TTC549 (cell line): Measurements from ENCODE around the gene TIMM22.
A peak's percentile ranks its signal among the peaks of the same experiment; 100 is the strongest.
"Not testable (repeated sequence)": the region's sequence is repeated elsewhere in the genome, so short reads cannot be mapped to it uniquely, and the experiment has no call there.

ENCODE experiments used
- FAIRE-seq: peaks from 2 replicates; lab custom pipeline; 2012; peaks lifted over from hg19 to GRCh38; lab: Jason Lieb, UNC

TIMM22 gene

GRCh38 chr17:996554-997344 is at the start of gene TIMM22:
Gene TIMM22, plus strand, starts transcription at chr17:997129. Its CDS starts 14 bp downstream, at chr17:997143.
- peak; percentile 26 for FAIRE-seq

GRCh38 chr17:948284-948852 is 48.6 kb upstream of the TIMM22 start:
- FAIRE-seq: no peak

DNA sequence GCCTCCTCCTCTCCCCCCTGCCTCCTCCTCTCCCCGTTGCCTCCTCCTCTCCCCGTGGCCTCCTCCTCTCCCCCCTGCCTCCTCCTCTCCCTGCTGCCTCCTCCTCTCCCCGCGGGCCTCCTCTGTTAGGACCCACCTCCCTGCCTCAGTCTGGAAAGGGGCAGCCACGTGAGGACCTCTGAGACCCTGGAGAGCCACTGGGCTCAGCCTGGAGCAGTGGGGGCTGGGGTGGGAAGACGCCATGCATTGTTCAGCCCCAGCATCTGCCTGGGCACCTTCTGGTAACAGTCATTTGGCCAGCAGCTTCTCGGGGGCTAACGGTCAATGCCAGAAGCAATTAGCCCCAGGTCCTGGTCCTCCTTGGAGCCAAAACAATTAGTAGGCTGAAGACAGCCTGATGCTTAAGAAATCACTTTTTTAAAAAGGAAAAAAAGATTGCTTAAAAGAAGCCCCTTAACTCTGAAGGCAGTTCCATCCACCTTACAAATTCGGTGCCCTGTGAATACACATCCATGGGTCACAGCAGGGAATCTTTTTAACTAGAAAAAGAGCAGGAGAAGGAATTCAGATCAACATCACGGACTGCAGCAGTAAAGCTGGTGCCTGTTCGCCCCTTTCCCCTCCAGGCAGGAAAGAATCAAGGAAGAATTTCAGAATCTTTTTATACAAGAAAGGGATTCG is 47.2 kb upstream of the TIMM22 start:
- no peak for FAIRE-seq

DNA sequence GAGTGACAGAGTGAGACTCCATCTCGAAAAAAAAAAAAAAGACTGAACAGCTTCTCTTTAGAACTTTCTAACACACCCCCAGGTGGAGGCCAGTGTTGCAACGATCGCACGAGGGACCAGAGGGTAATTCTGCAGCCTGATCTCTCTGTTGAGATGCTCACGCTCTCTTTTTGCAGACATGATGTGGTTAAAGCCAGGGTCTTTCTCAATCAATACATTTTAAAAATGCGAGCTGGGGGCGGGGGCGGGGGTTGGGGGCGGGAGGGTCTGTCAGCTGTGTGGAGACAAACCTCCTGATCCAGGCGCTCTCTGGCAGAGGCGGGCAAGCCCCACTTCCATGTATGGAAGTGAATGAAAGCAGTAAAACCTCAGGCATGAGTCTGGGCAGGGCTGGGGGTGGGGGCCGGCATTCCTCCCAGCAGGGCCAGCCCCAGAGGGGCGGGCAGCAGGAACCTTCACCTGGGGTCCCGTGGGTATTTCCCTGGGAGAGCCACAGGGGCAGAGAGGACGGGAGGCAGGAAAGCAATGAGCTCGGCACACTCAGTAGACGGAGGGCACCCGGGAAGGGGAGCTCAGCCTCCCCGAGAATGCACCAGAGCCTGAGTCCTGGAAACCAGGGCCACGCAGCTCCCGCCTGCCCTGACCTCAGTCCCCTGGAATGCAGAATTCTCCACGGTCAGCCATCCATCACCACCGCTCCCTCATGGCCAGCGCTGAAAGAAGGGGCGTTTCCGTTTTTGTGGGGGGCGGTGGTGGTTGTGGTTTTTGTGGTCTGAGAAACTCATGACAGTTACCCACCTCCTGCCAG is 45.4 kb upstream of the TIMM22 start:
- no peak for FAIRE-seq

DNA sequence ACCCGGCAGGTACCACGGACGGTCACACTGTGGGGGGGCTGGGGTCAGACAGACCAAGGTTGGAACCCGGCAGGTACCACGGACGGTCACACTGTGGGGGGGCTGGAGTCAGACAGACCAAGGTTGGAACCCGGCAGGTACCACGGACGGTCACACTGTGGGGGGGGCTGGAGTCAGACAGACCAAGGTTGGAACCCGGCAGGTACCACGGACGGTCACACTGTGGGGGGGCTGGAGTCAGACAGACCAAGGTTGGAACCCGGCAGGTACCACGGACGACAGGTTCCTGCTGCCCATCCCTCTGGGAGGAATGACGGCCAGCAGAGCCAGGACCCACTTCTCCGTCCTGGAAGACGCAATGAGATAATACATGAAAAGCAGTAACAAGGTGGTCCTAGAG is 44.3 kb upstream of the TIMM22 start:
- not testable (repeated sequence) for FAIRE-seq

DNA sequence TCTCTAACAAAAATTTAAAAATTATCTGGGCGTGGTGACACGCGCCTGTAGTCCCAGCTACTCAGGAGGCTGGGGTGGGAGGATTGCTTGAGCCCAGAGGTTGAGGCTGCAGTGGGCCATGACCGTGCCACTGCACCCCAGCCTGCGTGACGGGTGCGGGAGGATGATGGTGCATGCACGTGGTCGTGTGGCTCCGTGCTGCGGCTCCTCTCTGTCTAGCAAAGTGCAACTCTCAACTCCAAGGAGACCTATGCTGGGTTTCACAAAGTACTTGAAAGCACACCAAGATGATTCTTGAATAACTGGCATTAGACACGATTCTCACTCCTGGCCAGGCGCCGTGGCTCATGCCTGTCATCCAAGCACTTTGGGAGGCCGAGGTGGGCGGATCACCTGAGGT is 43.2 kb upstream of the TIMM22 start:
- FAIRE-seq: no peak

- FAIRE-seq: no peak
Observed at GRCh38 chr17:954431-955164, 42.3 kb upstream of the TIMM22 start.

GRCh38 chr17:956905-957304 is 40.0 kb upstream of the TIMM22 start:
- no peak for FAIRE-seq

DNA sequence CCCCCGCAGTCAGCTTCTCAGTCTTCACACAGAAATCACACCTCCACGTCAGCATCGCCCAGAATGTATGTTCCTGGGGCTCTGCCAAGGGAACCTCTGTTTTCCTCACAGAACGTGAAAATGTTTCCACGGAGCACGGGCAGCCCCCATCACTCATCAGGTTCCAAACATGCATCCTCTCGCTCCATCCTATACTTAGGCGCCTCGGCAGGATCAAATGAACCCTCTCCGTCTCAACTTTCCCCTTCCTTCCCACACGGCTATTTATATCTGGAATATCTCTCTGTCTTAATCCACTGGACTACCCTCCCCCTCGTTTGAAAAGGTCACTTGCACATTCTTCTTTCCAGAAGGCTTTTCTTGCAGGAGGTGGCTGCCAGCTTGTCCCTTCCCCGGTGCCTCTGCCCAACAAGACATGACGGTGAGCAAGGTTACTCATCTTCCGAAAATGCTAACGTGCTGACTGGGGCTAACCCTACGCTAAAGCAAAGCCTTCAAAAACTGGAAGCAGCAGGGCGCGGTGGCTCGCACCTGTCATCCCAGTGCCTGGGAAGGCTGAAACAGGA is 39.0 kb upstream of the TIMM22 start:
- FAIRE-seq: no peak

DNA sequence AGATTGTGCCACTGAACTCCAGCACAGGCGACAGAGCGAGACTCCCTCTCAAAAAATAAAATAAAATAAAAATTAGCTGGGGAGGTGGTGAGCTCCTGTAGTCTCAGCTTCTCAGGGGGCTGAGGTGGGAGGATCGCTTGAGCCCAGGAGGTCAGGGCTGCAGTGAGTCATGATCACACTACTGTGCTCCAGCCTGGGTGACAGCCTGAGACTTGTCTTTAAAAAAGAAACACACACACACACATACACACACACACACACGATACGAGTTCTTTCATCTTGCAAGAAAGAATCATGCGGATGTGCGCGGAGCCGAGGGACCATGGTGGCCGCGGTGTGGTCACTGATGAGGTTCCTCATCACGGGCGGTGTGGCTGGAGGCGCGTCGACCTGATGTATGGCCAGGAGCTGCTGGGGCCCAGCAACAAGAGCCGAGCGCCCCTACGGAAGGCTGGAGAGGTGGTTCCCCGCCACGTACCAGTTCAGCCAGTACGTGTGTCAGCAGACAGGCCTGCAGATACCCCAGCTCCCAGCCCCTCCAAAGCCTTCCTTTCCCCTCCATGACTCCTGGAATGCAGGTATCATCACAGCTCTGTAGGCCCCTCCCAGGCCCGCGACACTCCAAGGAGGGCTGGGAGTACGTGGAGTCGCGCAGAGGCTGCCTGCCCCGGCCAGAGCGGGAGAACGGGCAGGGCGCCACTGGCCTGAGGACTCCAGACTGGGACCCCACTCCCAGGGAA is 38.0 kb upstream of the TIMM22 start:
- FAIRE-seq: no peak

GRCh38 chr17:962166-962565 is 34.8 kb upstream of the TIMM22 start:
- no peak for FAIRE-seq

- FAIRE-seq: no peak
Observed at GRCh38 chr17:962670-963069, 34.3 kb upstream of the TIMM22 start.

DNA sequence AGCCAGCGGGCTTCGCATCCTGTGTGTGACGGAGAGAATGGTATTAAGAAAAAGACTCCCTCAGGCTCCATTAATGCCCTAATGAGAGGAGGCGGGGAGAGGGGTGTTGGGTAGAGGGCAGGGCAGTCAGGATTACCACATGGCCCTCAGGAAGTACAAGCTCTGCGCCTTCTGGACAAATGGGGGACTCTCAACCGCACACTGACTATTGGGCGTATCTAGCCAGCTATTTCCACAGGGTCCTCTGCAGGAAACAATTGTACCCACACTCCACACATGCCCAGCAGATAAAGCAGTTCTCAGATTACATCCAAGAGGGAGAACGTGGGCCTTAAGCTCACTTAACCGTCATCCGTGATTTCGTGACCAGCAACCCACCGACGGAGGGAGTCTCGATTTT is 32.1 kb upstream of the TIMM22 start:
- no peak for FAIRE-seq

GRCh38 chr17:965311-965989 is 31.5 kb upstream of the TIMM22 start:
- no peak for FAIRE-seq

- no peak for FAIRE-seq
Observed at GRCh38 chr17:967122-967521, 29.8 kb upstream of the TIMM22 start.

DNA sequence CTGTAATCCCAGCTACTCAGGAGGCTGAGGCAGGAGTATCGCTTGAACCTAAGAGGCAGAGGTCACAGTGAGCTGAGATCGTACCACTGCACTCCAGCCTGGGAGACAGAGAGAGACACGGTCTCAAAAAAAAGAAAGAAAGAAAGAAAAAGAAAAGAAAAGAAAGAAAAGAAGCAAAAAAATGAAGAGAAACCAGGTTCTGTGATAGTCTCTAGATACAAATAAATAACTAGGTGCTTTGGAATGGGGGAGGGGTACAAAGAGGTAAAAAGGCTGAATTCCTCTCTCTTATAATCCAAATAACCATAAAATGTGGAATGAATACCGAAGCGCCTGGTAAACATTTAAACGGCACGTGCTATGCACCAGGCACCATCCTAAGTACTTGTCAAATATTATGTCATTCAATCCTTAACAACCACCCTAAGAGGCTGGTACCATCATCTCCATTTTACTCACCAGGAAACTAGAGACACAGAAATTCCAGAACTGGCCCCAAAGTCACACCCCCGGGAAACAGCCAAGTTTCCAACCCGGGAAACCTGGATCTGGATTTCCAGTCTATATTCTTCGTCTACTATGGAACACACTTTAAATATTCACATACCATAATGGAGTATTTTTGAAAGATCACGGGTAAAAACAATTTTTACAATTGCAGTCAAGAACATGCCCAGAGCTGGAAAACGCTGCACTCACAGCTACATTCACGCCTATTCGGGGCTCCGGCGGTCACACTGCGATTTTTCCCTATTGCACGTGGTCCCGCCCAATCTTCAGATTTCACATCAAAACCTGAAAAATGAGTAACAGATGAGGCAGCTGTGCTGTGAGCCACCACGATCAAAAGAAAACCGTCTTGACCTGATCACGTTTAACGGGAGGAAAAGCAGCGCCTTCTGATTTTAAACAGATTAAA is 27.9 kb upstream of the TIMM22 start:
- no peak for FAIRE-seq

GRCh38 chr17:969811-970355 is 27.0 kb upstream of the TIMM22 start:
- FAIRE-seq: no peak

GRCh38 chr17:970364-970763 is 26.6 kb upstream of the TIMM22 start:
- FAIRE-seq: no peak

GRCh38 chr17:971861-972260 is 25.1 kb upstream of the TIMM22 start:
- FAIRE-seq: not testable (repeated sequence)
